GM12878 (cell line): ENCODE measurements around the gene PCSK2. TPM values are rescaled to one million over a fixed set of nuclear protein-coding genes. Genes with fewer than 3 reads are reported as not detected.
A peak's percentile ranks its signal among the peaks of the same experiment; 100 is the strongest.

Experiments
- ATAC-seq: fragments of 200-7000 bp; cut with Tn5 transposase; 3 replicates; pipeline ENCODE4 v1.9.1; 2020; ENCODE audit warnings: mild to moderate bottlenecking, moderate library complexity
- BruUV-seq: library from RNA; stranded (reverse); fragments of 400-500 nt; replicated peaks from 2 replicates; lab custom pipeline; 2021; lab: Mats Ljungman, UMichigan
- CTCF ChIA-PET: fragments of 300-600 bp; sonication (Branson Sonifier 250); formaldehyde crosslinking; extraction: SDS; loops from one replicate; lab custom pipeline; 2021; ENCODE audit warnings: inconsistent platforms; lab: Yijun Ruan, JAX
- POLR2A ChIA-PET: fragments of 350-600 bp; formaldehyde crosslinking; extraction: SDS; loops from one replicate; lab custom pipeline; 2021; ENCODE audit warnings: inconsistent platforms; lab: Charles Lee
- RAD21 ChIA-PET: fragments of 300-600 bp; sonication (Branson Sonifier 250); formaldehyde crosslinking; loops from one replicate; lab custom pipeline; 2023; ENCODE audit warnings: antibody characterized with exemption; ENCODE audit not compliant: unreplicated experiment; lab: Charles Lee
- SMC1A ChIA-PET: fragments of 300-600 bp; sonication (Branson Sonifier 250); formaldehyde crosslinking; loops from one replicate; lab custom pipeline; 2023; ENCODE audit not compliant: unreplicated experiment, uncharacterized antibody; lab: Charles Lee
- DNase-seq: peaks from one replicate; pipeline ENCODE4 v3.0.0-alpha.2; 2011; ENCODE audit warnings: low read depth, low spot score
- FAIRE-seq: peaks from 3 replicates; lab custom pipeline; 2011; peaks lifted over from hg19 to GRCh38; lab: Jason Lieb, UNC
- H2AFZ ChIP-seq: 2 replicates; pipeline ENCODE4 v1.6.0; 2011; ENCODE audit warnings: low read depth, low read length, control low read depth; ENCODE audit not compliant: control insufficient read depth
- H3K27ac ChIP-seq: 2 replicates; pipeline ENCODE4 v1.5.1; 2011; ENCODE audit warnings: control low read depth; ENCODE audit not compliant: control insufficient read depth, insufficient read depth
- H3K27me3 ChIP-seq, 2 experiments: replicated peaks in 1 of 2; 2 replicates each; pipeline versions ENCODE4 v1.6.0 to v1.6.1; 2011; ENCODE audit warnings: low read length in 1 of 2; ENCODE audit not compliant: control insufficient read depth in 2 of 2, insufficient read depth in 2 of 2
- H3K36me3 ChIP-seq, 2 experiments: 2 replicates each; pipeline ENCODE4 v1.5.1; 2011; ENCODE audit warnings: low read length in 1 of 2; ENCODE audit not compliant: control insufficient read depth in 2 of 2, insufficient read depth in 2 of 2
- H3K4me1 ChIP-seq: 2 replicates; pipeline ENCODE4 v1.6.1; 2011; ENCODE audit warnings: mild to moderate bottlenecking, low read length, moderate library complexity, mixed read lengths; ENCODE audit not compliant: control insufficient read depth, insufficient read depth
- H3K4me2 ChIP-seq: 2 replicates; pipeline ENCODE4 v1.6.0; 2011; ENCODE audit warnings: control low read depth; ENCODE audit not compliant: control insufficient read depth, insufficient read depth
- H3K4me3 ChIP-seq: fragments of 200-600 bp; sonication (generic); 2 replicates; pipeline ENCODE4 v1.5.1; 2016
- H3K79me2 ChIP-seq: 2 replicates; pipeline ENCODE4 v1.6.0; 2011; ENCODE audit warnings: low read length; ENCODE audit not compliant: control insufficient read depth, insufficient read depth
- H3K9ac ChIP-seq: 2 replicates; pipeline ENCODE4 v1.8.0; 2011; ENCODE audit warnings: low read length, control low read depth, mixed read lengths; ENCODE audit not compliant: control insufficient read depth, insufficient read depth
- H3K9me3 ChIP-seq: replicated peaks from 3 replicates; pipeline ENCODE4 v1.5.1; 2011; ENCODE audit warnings: mild to moderate bottlenecking, low read length; ENCODE audit not compliant: control insufficient read depth, insufficient read depth
- H4K20me1 ChIP-seq: 2 replicates; pipeline ENCODE4 v1.6.0; 2011; ENCODE audit not compliant: control insufficient read depth, insufficient read depth
- ATF3 ChIP-seq: IDR thresholded peaks from 2 replicates; pipeline ENCODE4 v1.6.1; 2011; ENCODE audit warnings: low read depth, mild to moderate bottlenecking, low read length, moderate library complexity, borderline replicate concordance; ENCODE audit errors: extremely low read depth
- EGR1 ChIP-seq, 2 experiments: IDR thresholded peaks; 1 replicate in 1 of 2; 2 replicates in 1 of 2; pipeline ENCODE4 v1.6.1; 2011 to 2012; ENCODE audit warnings: low read depth in 2 of 2, low read length in 2 of 2, borderline replicate concordance in 1 of 2, mild to moderate bottlenecking in 1 of 2, moderate library complexity in 1 of 2
- HDAC2 ChIP-seq: fragments of 200-600 bp; sonication (generic); IDR thresholded peaks from 2 replicates; pipeline ENCODE4 v1.6.1; 2017
- HDAC6 ChIP-seq: fragments of 200-600 bp; sonication (generic); IDR thresholded peaks from one replicate; pipeline ENCODE4 v1.8.0; 2017; ENCODE audit warnings: antibody characterized with exemption; ENCODE audit not compliant: unreplicated experiment
- HSF1 ChIP-seq: fragments of 150-350 bp; IDR thresholded peaks from 2 replicates; pipeline ENCODE4 v1.6.1; 2014; ENCODE audit warnings: mild to moderate bottlenecking, low read depth, low read length
- RUNX3 ChIP-seq: IDR thresholded peaks from 2 replicates; pipeline ENCODE4 v1.6.1; 2012; ENCODE audit warnings: low read length, inconsistent platforms
- STAT3 ChIP-seq: IDR thresholded peaks from 2 replicates; pipeline ENCODE4 v1.6.1; 2011; ENCODE audit warnings: low read depth, low read length, improper control_type of control experiment
- SUZ12 ChIP-seq: fragments of 200-600 bp; sonication (generic); IDR thresholded peaks from one replicate; pipeline ENCODE4 v1.6.1; 2018; ENCODE audit warnings: antibody characterized with exemption, mild to moderate bottlenecking; ENCODE audit not compliant: unreplicated experiment
- TCF12 ChIP-seq: IDR thresholded peaks from 2 replicates; pipeline ENCODE4 v1.6.1; 2011; ENCODE audit warnings: low read depth, mild to moderate bottlenecking, low read length
- WGBS: methylation state at CpG from one replicate; pipeline ENCODE4 v1.1.6; 2016; ENCODE audit warnings: low lambda C conversion rate; ENCODE audit not compliant: insufficient replicate concordance, insufficient coverage; ENCODE audit errors: missing lambda C conversion rate; 5-methylcytosine and 5-hydroxymethylcytosine counted together
- in situ Hi-C: fragments of 300-500 bp; cut with MboI; formaldehyde crosslinking; loops from 9 replicates; pipeline ENCODE4 v1.14.3; 2018; ENCODE audit warnings: mixed read lengths
- intact Hi-C: fragments of 100-400 bp; cut with micrococcal nuclease; formaldehyde crosslinking; loops from one replicate; pipeline ENCODE4 v1.14.2; 2022; ENCODE audit not compliant: unreplicated experiment
- polyA plus RNA-seq, 11 experiments: library from polyadenylated mRNA; depleted of rRNA in 4 of 11; unstranded in 6 of 11; stranded (reverse) in 5 of 11; fragments of >200 nt; fragmentation: Nextera tagmentation in 4 of 11; fragmentation: Illumina TruSeq in 1 of 11; extraction: Ambion mirVana in 4 of 11; extraction: Trizol in 1 of 11; gene quantifications; 1 replicate in 1 of 11; 2 replicates in 10 of 11; pipeline versions ENCODE4 v1.2.1 to v1.2.3, GENCODE V29; 2011 to 2016; ENCODE audit warnings: inconsistent platforms in 2 of 11, missing spikeins in 2 of 11, low read depth in 1 of 11
- total RNA-seq, 4 experiments: library from RNA; depleted of rRNA in 3 of 4; stranded (reverse); fragments of >200 nt in 3 of 4; fragmentation: Illumina TruSeq in 1 of 4; extraction: Trizol in 1 of 4; gene quantifications; 2 replicates each; pipeline versions ENCODE4 v1.2.1 to v1.2.3, GENCODE V29; 2013 to 2021

Gene PCSK2
- total and polyA plus RNA-seq, 10 of the 15 experiments (the other 5 are each of a cell fraction or from before 2014, with no cell fraction given), result not detected

- ChIA-PET RAD21 (no interaction called here), SMC1A (no interaction called here), CTCF (no interaction called here), POLR2A (no interaction called here)
- Histone ChIP-seq H3K36me3 (no peaks in the 10 kb centered on the region), H3K9me3 (no peaks in the 10 kb centered on the region), H4K20me1 (no peaks in the 10 kb centered on the region), H3K4me1 (no peaks in the 10 kb centered on the region; the same call in 1 of the 2 replicates), H3K27me3 (peaks cover 0 to 1% of the 10 kb centered on the region in 2 experiments; a peak in 2 of 4 replicates), H3K9ac (no peak overlapping the region), H2AFZ (no peak overlapping the region), H3K4me2 (no peak overlapping the region), H3K27ac (no peak overlapping the region), H3K4me3 (no peak overlapping the region), H3K79me2 (no peaks in the 10 kb centered on the region)
- intact Hi-C loops (no loop called here), in situ Hi-C loops (no loop called here)
- WGBS, result 81% methylated on average over 7 of the region's 7 CpGs
- no TSS peak for BruUV-seq
- DNase-seq (no peak), ATAC-seq (no peak), FAIRE-seq (no peak)
- TF ChIP-seq RUNX3 (no peak), HSF1 (no peak)
Observed at GRCh38 chr20:17530153-17530552, 303.3 kb downstream of the PCSK2 start.

- FAIRE-seq (no peak), DNase-seq (no peak)
- BruUV-seq, result no TSS peak
- H4K20me1 ChIP-seq, result no peaks in the 10 kb centered on the region
- H2AFZ ChIP-seq, result peak within 1 kb of the TSS; percentile 53
- POLR2A ChIA-PET, result no interaction called here
- 6% methylated on average over 99 of the region's 111 CpGs for whole genome bisulfite sequencing
- H3K27ac ChIP-seq, result no peak within 1 kb of the TSS
- peaks cover 0 to 1% of the 10 kb centered on the region in 2 experiments; a peak in 2 of 4 replicates for H3K27me3 ChIP-seq
- no peaks in the 10 kb centered on the region; the same call in 1 of the 2 replicates for H3K4me1 ChIP-seq
- no peaks in the 10 kb centered on the region for H3K36me3 ChIP-seq
- TF ChIP-seq HDAC2 (no peak), ATF3 (no peak), EGR1 (IDR thresholded peaks at IDR 0.05; ENCODE audit: borderline replicate concordance in 1 of 2, low read depth in 2 of 2, low read length in 2 of 2) (peak in 1 of 2 experiments; percentile 31; a peak in 1 of 3 replicates), STAT3 (no peak), TCF12 (no peak), HDAC6 (peak; percentile 99), SUZ12 (no peak)
- TF ChIP-seq, all 136 proteins: peak for 2
- intact Hi-C loops (no loop called here), in situ Hi-C loops (no loop called here)
- peak within 1 kb of the TSS; percentile 75; the same call in 1 of the 2 replicates for H3K4me3 ChIP-seq
- RAD21 ChIA-PET, result no interaction called here
- H3K4me2 ChIP-seq, result peak within 1 kb of the TSS; percentile 65
- peak within 1 kb of the TSS; percentile 32; the same call in 1 of the 2 replicates for H3K9ac ChIP-seq
- peak; percentile 73 for ATAC-seq
- no peaks in the 10 kb centered on the region for H3K79me2 ChIP-seq
- CTCF ChIA-PET, result no interaction called here
- H3K9me3 ChIP-seq, result no peaks in the 10 kb centered on the region
- SMC1A ChIA-PET, result no interaction called here
Observed at GRCh38 chr20:17530716-17531664, 304.1 kb downstream of the PCSK2 start, which contains the start of gene BFSP1. BFSP1 (minus strand) TSS chr20:17531379; CDS start chr20:17531329, 50 bp downstream.
